ENCODE measurements around the gene CREBRF. TPM values are rescaled to one million over a fixed set of nuclear protein-coding genes. Genes with fewer than 3 reads are reported as not detected.

The CREBRF gene
- total and polyA plus RNA-seq, 2 of the 4 experiments (the other 2 are of a cell fraction): 3.2 to 16.1 TPM

DNA sequence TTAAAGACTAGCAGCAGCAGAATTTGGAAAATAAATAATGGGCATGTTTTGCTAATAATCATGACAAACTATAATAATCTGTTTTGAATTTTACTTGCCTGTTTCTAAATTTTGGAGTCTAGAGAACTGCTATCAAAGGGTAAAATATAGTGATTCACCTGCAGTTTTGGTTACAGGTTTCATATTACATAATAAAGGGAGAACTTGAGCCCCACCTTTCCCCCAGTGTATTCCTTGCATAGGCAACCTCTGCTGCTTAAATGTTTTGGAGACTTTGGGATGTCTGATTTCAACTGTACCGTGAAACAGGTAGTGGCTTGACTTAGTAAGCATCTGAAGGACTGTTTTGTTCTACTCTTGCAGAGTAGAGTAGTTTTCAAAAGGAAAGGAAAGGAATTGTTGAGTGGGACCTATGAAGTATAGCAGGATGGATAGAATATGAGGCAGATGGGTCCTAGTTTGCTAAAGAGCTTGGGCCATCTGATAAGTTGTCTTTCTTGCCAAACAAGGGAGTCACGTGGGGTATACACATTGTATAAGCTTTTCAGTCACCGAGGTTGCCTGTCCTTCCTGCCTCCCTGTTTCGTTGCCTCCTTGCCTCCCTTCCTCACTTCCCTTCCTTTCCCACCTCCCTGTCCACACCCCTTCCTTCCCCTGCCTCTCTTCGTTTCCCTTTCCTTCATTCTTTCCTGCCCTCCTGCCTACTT, 19.1 kb downstream of the CREBRF start:
- Histone ChIP-seq H2AK5ac (ENCODE audit: low read depth, low read length) (no peak overlapping the region), H3K4ac (ENCODE audit: low read depth, low read length) (no peak overlapping the region), H3K4me3 (ENCODE audit: insufficient read depth, low read depth, low read length) (no peak overlapping the region), H3K9ac (ENCODE audit: low read depth, low read length) (no peak overlapping the region), H3K36me3 (ENCODE audit: control insufficient read depth, insufficient read depth, low read length) (no peaks in the 10 kb centered on the region), H3K56ac (ENCODE audit: extremely low read depth, insufficient read depth, low read length) (no peak overlapping the region), H2BK20ac (ENCODE audit: low read depth, low read length) (no peak overlapping the region), H3K14ac (replicated peaks; ENCODE audit: low read depth, low read length) (no peak overlapping the region), H2BK120ac (ENCODE audit: low read depth, low read length) (no peak overlapping the region), H4K5ac (ENCODE audit: low read depth, low read length) (no peak overlapping the region), H2BK5ac (ENCODE audit: low read depth, low read length, poor library complexity, severe bottlenecking) (no peak overlapping the region), H2AFZ (replicated peaks; ENCODE audit: low read length, poor library complexity) (no peak overlapping the region), H4K91ac (ENCODE audit: insufficient read depth, low read depth, low read length) (no peak overlapping the region), H3K4me1 (ENCODE audit: control insufficient read depth, insufficient read depth, low read length) (no peaks in the 10 kb centered on the region), H3K23ac (ENCODE audit: low read depth, low read length) (no peak overlapping the region), H3K4me2 (ENCODE audit: low read depth, low read length) (no peak overlapping the region), H4K8ac (ENCODE audit: low read depth in 2 of 2, low read length in 2 of 2) (no peak overlapping the region), H3K9me1 (ENCODE audit: insufficient read depth, low read length) (0 out of 2 replicates have a peak, but pooled peaks cover 4% of the 10 kb centered on the region), H3K27ac (ENCODE audit: insufficient read depth, low read length) (no peak overlapping the region), H3K27me3 (ENCODE audit: control insufficient read depth, insufficient read depth, low read length) (no peaks in the 10 kb centered on the region), H3K9me3 (ENCODE audit: control insufficient read depth, insufficient read depth, low read length) (no peaks in the 10 kb centered on the region), H2BK15ac (ENCODE audit: low read depth, low read length) (no peak overlapping the region), H4K20me1 (ENCODE audit: insufficient read depth, low read length) (peaks cover 7% of the 10 kb centered on the region; the same call in 1 of the 2 replicates), H2AK9ac (replicated peaks; ENCODE audit: low read depth, low read length, poor library complexity) (no peak overlapping the region), H3K18ac (ENCODE audit: low read depth, low read length) (no peak overlapping the region), H3K79me1 (ENCODE audit: low read depth in 1 of 2, low read length in 2 of 2) (peaks cover 7 to 45% of the 10 kb centered on the region in 2 experiments; a peak in 3 of 4 replicates)
- dilution Hi-C loops (cut with HindIII; ENCODE audit: low sequenced_read_pairs, unreplicated experiment): no loop called here
- no TSS peak for BruUV-seq (replicated peaks)
- ATAC-seq (ENCODE audit: low read depth) (no peak), DNase-seq (no peak)
- in situ Hi-C loops (cut with MboI; ENCODE audit: low sequenced_read_pairs): no loop called here
- POLR2A ChIA-PET (ENCODE audit: unreplicated experiment): no interaction called here
- intact Hi-C loops (cut with micrococcal nuclease): no loop called here
- WGBS, 2 experiments (ENCODE audit: extremely low coverage in 2 of 2, insufficient read length in 1 of 2): 77% methylated on average over 3 of the region's 5 CpGs; no CpG with 5 or more reads in 1 of the 2 experiments
- TF ChIP-seq MXI1 (IDR thresholded peaks at IDR 0.05; ENCODE audit: borderline replicate concordance, low read depth, low read length) (no peak), MAZ (IDR thresholded peaks at IDR 0.05; ENCODE audit: borderline replicate concordance, low read depth, low read length) (no peak), RAD21 (IDR thresholded peaks at IDR 0.05; ENCODE audit: low read length) (no peak), MAFK (IDR thresholded peaks at IDR 0.05; ENCODE audit: low read depth, low read length) (no peak), FOS (IDR thresholded peaks at IDR 0.05; ENCODE audit: low read depth, low read length) (no peak), RCOR1 (IDR thresholded peaks at IDR 0.05; ENCODE audit: insufficient replicate concordance, low read length) (no peak), BHLHE40 (IDR thresholded peaks at IDR 0.05; ENCODE audit: low read depth, low read length) (no peak), SMC3 (IDR thresholded peaks at IDR 0.05; ENCODE audit: low read depth, low read length) (no peak), POLR2A (IDR thresholded peaks at IDR 0.05; ENCODE audit: low read depth, low read length) (no peak)
- TF ChIP-seq, protein P1, sequence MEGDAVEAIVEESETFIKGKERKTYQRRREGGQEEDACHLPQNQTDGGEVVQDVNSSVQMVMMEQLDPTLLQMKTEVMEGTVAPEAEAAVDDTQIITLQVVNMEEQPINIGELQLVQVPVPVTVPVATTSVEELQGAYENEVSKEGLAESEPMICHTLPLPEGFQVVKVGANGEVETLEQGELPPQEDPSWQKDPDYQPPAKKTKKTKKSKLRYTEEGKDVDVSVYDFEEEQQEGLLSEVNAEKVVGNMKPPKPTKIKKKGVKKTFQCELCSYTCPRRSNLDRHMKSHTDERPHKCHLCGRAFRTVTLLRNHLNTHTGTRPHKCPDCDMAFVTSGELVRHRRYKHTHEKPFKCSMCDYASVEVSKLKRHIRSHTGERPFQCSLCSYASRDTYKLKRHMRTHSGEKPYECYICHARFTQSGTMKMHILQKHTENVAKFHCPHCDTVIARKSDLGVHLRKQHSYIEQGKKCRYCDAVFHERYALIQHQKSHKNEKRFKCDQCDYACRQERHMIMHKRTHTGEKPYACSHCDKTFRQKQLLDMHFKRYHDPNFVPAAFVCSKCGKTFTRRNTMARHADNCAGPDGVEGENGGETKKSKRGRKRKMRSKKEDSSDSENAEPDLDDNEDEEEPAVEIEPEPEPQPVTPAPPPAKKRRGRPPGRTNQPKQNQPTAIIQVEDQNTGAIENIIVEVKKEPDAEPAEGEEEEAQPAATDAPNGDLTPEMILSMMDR (conservative IDR thresholded peaks at IDR 0.05; ENCODE audit: low read depth, low read length): no peak
- TF ChIP-seq, protein P2, sequence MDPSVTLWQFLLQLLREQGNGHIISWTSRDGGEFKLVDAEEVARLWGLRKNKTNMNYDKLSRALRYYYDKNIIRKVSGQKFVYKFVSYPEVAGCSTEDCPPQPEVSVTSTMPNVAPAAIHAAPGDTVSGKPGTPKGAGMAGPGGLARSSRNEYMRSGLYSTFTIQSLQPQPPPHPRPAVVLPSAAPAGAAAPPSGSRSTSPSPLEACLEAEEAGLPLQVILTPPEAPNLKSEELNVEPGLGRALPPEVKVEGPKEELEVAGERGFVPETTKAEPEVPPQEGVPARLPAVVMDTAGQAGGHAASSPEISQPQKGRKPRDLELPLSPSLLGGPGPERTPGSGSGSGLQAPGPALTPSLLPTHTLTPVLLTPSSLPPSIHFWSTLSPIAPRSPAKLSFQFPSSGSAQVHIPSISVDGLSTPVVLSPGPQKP (IDR thresholded peaks at IDR 0.05; ENCODE audit: borderline replicate concordance, low read depth, low read length): no peak
- CTCF ChIA-PET: no interaction called here

All from IMR-90 (cell line).